Epidermal melanocyte (primary cell): ENCODE data around the gene RUNX2.

Experiments used
- DNase-seq: peaks from one replicate; pipeline ENCODE4 v3.0.0; 2011; ENCODE audit warnings: low spot score; ENCODE audit not compliant: insufficient read length

RUNX2 gene

GRCh38 chr6:45479834-45480751, 152.0 kb downstream of the RUNX2 start:
- DNase-seq: no peak

- DNase-seq: no peak
Observed at GRCh38 chr6:45480752-45481415, 152.8 kb downstream of the RUNX2 start.

- no peak for DNase-seq
Observed at GRCh38 chr6:45483021-45483420, 154.9 kb downstream of the RUNX2 start.

GRCh38 chr6:45483501-45483900, 155.4 kb downstream of the RUNX2 start:
- DNase-seq: no peak

GRCh38 chr6:45486736-45487135, 158.6 kb downstream of the RUNX2 start:
- no peak for DNase-seq

- DNase-seq: no peak
Observed at GRCh38 chr6:45487645-45488044, 159.5 kb downstream of the RUNX2 start.

- DNase-seq: no peak
Observed at GRCh38 chr6:45488269-45488668, 160.1 kb downstream of the RUNX2 start.

- DNase-seq: no peak
Observed at GRCh38 chr6:45488889-45489288, 160.8 kb downstream of the RUNX2 start.

GRCh38 chr6:45491048-45491735, 163.1 kb downstream of the RUNX2 start:
- no peak for DNase-seq

- DNase-seq: no peak
Observed at GRCh38 chr6:45491874-45492273, 163.7 kb downstream of the RUNX2 start.

- no peak for DNase-seq
Observed at GRCh38 chr6:45493761-45494160, 165.6 kb downstream of the RUNX2 start.

GRCh38 chr6:45494416-45495135, 166.4 kb downstream of the RUNX2 start:
- DNase-seq: no peak

- no peak for DNase-seq
Observed at GRCh38 chr6:45495429-45496084, 167.4 kb downstream of the RUNX2 start.

- DNase-seq: no peak
Observed at GRCh38 chr6:45496085-45496433, 167.9 kb downstream of the RUNX2 start.

- no peak for DNase-seq
Observed at GRCh38 chr6:45498591-45498990, 170.5 kb downstream of the RUNX2 start.

GRCh38 chr6:45500924-45501816, 173.0 kb downstream of the RUNX2 start:
- no peak for DNase-seq

GRCh38 chr6:45502456-45502855, 174.3 kb downstream of the RUNX2 start:
- DNase-seq: no peak

- no peak for DNase-seq
Observed at GRCh38 chr6:45504947-45505346, 176.8 kb downstream of the RUNX2 start.

GRCh38 chr6:45505470-45505869, 177.3 kb downstream of the RUNX2 start:
- DNase-seq: no peak

GRCh38 chr6:45507186-45507585, 179.1 kb downstream of the RUNX2 start:
- DNase-seq: no peak
